Measurements from ENCODE around the gene FAM13A. TPM values are rescaled to one million over a fixed set of nuclear protein-coding genes. Genes with fewer than 3 reads are reported as not detected.
A peak's percentile ranks its signal among the peaks of the same experiment; 100 is the strongest.

FAM13A gene
- total RNA-seq, 1 donor from 2014 or later = 54.7 TPM

DNA sequence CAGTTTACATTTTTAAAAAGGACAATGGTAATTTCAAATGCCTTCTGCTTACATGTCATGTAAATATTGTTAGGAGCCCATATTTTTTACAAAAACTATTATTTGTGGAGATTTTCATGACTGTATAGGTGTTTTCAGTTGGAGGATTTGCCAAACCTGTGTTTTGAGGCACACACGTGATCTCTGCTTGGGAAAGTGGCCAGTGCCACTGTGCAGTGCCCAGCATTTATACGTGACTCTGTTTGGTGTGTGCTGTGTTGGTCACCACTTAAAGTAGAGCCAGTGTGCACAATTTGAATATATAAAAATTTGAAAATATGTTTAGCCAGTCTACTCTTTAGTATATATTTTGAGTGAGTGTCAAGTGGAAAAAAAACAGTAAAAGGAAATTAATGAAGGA lies 332.6 kb downstream of the FAM13A start:
- DNase-seq (ENCODE audit: low spot score) = no peak

DNA sequence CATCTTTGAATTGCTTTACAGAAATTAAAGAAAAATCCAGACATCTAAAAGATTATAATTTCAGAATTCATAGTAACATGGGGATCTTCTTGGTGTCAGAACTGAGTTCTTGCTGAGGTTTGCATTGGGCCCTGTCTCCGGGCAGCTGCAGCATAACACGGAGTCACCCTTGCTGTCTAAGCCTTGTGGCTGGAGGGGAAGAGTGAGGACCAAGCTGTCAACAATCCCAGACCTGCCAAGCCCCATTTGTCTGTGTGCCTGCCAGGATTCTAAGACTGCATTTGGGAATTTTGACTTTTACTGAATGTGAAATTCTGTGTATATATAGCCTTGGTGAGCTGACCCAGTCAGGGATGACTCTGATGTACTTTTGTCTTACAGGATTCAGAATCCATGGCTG lies 334.2 kb downstream of the FAM13A start:
- no peak for DNase-seq (ENCODE audit: low spot score)

DNA sequence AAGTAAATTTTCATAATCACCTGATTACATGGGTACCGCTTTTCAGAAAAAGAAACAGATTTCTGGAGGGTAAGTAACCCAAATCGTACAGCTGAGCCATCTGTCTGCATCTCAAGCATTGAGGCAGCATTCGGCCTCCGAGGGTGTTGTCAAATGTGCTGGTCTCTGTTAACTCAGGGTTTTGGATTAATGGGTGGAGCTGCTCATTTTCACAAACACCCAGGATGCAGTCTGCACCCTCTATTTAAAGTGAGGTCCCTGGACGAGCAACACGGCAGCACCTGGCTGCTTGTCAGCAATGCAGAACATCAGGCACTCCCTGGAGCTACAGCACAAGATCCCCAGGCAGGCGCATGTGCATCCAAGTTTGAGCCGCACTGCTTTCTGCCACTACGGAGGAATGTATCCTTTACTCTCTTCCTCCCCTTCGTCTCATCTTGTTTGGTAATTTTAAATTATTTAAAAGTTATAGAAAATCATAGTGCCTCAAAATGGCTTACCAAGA lies 334.7 kb downstream of the FAM13A start:
- no peak for DNase-seq (ENCODE audit: low spot score)

DNA sequence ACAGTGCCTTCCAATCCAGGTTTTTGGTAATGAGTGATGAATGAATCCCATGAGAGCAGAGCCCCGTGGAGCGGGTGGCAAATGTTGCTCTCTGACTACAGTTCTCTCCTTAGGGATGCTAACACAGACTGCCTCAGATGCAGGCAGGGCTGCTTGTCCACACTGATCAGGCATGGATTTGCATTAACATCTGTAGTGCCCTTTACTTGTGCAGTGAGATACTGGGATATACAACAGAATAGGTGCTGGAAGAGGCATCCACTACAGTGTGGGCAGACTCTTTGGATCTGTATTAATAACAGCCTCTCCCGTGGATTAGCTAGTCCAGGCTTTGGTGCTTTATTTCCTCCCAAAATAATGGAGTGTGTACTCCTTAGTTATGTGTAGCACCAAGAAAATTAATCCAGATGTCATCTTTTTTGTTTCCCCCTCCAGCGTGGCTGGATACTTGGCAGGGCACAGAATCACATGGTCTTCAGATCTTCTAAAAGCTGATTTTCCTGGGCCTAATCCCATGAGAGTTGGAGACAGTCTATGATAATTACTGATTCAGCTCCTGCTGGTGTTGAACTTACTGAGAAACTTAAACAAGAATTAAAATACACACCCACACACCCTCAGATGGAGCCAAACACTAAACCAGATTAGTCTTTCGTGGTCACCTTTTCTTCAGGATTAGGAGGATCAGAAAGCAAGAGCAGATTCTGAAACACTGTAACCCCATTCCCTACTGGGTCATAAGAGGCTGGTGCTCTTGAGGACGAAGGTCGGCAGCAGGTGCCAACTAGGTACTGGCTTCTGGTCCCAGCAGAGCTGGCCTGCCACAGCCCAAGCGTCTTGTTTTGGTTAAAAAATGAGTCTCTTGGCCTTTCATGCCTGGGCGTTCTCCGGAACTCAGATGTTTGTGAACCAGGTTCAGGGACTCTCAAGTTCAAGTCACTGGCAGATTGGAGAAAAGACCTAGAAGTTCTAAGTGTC lies 336.2 kb downstream of the FAM13A start:
- no peak for DNase-seq (ENCODE audit: low spot score)

DNA sequence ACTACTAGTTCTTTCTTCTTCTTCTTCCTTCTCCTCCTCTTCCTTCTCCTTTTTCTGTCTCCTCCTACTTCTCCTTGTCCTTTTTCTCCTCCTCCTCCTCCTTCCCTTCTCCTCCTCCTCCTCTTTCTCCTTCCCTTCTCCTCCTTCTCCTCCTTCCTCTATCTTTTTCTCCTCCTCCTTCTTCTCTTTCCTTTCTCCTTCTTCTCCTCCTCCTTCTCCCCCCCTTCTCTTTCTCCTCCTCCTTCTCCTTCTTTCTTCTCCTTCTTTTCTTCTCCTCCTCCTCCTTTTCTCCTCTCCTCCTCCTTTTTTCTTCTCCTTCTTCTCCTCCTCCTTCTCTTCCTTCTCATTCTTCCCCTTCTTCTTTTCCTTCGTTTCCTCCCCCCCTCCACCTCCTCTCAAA lies 337.6 kb downstream of the FAM13A start:
- DNase-seq (ENCODE audit: low spot score) = no peak

DNA sequence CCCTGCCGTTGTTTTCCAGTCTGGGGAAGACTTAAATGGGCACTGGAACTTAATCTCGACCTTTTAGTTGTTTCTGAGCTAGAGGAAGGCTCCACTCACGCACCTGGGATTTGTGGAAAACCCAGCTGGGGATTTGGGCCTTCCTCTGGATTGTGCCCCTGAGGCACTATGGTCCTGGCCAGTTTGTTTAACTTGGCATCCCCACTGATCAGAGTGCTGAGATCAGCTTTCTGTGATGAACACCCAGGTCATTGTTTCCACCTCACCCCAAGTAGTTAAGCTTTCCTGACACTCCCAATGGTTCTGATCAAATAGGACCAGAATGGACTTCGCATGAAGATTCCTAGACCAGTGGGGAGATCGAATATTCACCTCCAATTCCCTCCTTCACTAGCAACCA lies 338.9 kb downstream of the FAM13A start:
- DNase-seq (ENCODE audit: low spot score) = no peak

DNA sequence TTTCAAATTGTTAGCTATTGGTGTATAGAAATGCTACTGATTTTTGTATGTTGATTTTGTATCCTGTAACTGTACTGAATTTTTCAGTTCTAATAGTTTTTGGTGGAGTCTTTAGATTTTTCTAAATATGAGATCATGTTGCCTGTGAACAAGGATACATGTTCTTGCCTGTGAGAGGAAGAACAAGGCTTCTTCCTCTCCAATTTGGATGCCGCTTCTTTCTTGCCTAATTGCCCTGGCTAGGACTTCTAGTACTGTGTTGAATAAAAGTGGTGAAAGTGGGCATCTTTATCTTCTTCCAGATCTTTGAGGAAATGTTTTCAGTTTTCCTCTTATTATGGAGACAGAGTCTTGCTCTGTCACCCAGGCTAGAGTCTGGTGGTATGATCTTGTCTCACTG lies 343.2 kb downstream of the FAM13A start:
- no peak for DNase-seq (ENCODE audit: low spot score)

DNA sequence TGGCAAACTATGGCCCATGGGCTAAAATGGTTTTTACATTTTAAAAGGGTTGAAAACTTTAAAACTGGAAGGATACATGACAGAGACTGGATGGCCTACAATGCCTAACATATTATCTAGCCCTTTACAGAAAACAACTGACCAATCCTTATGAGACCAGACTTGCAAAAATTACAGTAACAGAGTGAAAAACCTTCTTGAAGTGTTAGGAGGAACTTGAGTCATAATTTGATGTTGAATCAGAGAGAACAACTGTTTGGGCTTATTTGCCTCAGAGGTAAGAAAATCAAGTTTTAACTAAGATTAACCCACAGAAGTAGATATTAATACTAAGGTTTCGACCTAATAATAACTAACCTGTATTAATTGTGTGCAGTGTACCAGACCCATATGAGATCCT lies 347.0 kb downstream of the FAM13A start:
- DNase-seq (ENCODE audit: low spot score) = no peak

DNA sequence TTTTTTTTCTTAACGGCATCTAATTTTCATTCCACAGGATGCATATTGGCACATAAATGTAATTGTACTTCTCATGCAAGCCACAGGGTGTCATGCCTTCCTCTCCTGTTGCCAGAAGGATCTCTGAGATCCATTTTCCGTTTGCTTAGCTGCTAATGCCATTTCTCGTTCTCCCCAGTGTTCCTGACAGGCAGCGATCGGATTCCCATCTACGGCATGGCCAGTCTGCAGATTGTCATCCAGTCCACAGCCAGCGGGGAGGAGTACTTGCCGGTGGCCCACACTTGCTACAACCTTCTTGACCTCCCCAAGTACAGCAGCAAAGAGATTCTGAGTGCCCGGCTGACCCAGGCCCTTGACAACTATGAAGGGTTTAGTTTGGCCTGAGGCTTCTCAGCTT lies 350.4 kb downstream of the FAM13A start:
- DNase-seq (ENCODE audit: low spot score) = peak; percentile 71

DNA sequence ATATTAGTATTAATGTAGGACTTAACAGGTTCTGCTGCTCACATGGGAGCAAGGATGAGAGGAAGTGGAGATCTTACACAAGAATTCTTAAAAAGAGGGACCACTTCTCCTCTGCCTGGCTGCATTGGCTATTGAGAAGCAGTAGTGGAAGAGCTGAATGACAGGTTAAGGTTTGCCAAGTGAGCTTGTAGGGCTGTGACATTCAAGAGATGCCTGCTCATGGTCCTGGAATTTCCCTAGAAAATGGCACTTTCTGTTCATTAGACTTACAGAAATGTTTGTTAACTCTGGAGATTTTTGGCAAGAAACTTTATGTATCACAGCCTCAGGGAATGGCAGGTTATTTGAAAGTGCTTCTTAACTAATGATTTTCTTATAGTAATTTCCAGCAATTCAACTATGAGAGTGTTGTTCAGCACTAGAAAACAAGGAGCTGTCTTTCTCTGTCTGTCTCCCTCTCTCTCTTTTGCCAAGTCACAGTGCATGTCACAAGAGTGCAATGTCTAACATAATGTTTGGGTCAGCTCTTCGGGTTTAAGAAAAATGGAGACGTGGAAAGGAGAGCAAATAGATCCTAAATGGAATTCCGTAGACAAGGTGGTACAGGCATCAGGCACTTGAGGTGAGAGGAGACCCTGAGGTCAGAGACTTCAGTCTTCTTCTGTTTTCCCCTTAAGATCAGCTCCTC lies 351.0 kb downstream of the FAM13A start:
- no peak for DNase-seq (ENCODE audit: low spot score)

DNA sequence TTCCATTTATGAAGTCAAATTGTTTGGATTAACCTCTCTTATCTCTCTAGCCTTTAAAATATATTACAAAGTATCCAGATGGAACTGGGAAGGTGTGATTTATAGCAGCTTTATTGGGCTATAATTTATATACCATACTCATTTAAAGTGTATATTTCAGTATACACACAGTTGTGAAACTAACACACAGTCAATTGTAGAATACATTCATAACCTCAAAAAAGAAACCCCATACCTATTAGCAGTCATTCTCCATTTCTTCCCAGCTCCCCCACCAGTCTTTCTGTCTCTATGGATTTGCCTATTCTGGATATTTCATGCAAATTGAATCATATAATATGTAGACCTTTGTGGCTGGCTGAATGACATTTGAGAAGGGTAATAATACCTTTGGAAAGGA lies 351.8 kb downstream of the FAM13A start:
- no peak for DNase-seq (ENCODE audit: low spot score)

DNA sequence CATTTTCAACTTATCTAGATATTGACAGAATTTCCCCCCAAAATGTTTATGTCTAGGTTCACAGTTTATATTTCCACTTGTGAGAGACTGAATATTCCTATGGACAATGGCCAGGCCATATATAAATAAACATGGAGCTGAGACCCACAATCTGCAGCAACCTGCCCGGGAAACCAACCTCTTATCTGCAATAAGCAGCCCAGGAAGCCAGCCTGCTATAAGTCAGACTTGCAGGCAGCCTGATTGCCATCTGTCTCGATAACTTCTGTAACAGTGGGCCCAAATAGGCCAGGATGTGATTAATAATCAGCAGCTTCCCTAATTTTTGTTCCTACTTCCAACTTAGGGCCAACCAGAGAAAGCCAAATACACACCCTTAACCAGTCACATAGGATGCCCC lies 354.2 kb downstream of the FAM13A start:
- no peak for DNase-seq (ENCODE audit: low spot score)

DNA sequence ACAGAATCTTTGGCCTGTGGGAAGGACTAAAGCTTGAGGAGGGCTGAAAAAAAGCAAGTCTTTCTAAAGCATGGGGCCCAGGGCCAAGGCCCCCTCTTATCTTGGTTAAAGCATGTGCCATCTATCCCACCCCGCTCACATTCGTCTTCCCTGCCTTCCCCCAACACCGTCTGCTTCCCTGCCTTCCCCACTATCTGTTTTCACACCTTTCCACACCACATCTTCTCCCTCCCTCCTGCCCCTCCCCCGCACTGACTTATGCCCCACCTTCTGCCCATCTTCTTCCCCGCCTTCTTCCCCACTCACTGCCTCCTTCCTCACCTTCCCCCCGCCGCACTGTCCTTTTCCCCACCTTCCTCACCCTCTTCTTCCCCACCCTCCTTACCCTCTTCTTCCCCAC lies 358.5 kb downstream of the FAM13A start:
- no peak for DNase-seq (ENCODE audit: low spot score)

DNA sequence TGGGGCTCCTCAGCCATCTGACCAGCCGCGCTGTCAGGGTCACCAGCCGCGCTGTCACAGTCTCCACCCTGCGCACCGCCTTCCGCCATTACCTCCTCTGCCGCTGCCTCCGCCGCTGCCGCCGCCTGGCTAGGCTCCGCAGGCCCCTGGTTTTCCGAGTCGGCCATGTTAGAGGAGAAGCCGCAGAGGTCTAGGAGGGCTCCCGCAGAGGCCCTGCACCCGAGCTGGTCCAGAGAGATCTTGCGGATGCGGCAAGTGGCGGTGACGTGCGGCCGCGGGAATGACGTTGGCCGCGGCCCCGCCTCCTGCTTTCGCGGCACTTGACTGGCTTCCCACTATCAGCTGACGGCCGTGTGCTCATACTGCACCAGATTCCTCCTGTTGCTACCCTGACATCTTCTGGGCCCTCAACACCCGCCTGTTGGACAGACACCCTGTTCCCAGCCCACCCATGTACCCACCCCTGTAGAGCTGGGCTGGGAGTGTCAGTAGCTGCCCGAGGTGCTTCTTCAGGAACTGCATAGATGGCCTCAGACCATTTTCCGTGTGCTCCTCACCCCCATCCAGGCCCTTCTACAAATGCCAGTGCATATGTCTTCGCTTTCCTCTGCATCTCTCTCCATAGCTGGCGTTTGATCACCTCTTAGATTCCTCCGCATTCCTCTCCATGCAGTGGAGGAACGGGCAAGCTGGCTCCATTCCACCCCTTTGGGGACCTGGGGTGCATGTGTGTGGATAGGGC lies 359.2 kb downstream of the FAM13A start, which contains the start of gene NAP1L5:
Gene NAP1L5 (minus strand): TSS at position 242 of the 742 bp plus-strand sequence. CDS start 75 bp downstream, at position 167.
- DNase-seq (ENCODE audit: low spot score) = peak; percentile 66

DNA sequence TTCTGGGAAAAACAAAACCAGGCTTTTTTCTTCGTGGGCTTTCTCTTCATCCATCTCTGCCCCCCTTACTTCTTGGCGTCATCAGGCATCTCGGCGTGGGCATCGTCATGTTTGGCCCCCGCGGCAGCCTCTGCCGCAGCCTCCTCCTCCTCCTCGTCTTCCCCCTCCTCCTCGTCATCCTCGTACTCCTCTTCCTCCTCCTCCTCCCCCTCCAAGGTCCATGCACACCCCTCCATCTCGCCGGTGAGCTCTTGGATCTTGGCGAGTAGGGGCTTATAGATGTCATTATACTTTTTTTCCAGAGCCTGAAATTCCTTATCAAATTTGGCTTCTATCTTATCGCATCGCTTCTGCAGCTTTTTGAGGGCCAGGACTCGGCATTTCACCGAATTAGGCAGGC lies 359.8 kb downstream of the FAM13A start:
- peak; percentile 31 for DNase-seq (ENCODE audit: low spot score)

DNA sequence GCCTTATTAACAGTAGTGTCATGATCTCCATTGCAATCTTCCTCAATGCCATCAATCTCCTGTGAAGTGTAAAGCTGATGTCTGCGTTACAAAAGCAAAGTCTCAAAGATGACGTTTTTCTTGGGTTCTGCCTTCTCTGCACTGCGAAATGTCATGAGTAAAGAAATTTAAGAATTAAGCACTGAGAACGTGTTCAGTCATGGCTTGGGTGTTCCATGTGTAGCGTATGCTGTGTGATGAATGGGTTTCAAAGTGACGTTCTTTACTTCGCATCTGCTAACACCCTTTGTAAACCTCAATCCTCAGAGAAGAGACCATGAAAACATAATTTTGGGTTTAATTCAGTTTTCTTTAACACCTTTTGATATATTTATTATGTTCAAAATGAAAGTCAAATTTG lies 360.4 kb downstream of the FAM13A start:
- peak; percentile 60 for DNase-seq (ENCODE audit: low spot score)

DNA sequence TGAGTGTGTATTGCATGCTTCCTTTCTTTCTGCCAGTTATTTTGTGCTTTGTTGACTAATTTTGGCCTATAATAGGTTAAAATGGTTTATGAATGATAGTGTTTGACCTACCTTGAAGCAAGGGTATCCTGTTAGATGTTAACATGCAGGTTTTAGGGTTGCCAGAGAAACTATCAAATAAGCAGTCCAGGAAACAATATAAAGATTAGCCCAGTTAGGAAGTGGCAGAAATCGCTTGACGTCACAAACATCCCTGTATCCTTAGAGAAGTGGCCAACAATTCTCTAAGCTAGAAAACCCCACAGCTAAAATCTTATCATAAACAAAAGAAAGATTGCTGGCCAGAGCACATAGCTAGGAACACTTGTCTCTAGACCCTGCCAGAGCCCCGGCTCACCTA lies 363.2 kb downstream of the FAM13A start:
- no peak for DNase-seq (ENCODE audit: low spot score)

DNA sequence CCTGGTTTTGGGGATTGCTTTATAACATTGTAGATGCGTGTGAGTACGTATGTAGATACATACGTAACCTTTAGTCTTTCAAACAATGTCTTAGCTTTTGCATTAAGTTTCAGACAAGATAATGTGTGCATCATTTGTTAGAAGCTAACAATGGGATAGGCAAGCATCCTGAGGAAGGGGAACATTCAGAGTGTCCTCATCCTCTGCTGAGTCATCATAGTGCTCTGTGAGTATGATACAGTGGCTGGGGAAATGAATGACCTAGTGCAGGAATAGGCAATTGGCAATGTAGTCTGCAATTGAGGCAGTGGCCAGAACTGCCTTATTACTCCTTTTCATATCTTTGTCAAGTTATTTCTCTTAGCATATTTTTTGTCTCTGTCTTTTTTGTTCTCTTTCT lies 366.6 kb downstream of the FAM13A start:
- DNase-seq (ENCODE audit: low spot score) = no peak

DNA sequence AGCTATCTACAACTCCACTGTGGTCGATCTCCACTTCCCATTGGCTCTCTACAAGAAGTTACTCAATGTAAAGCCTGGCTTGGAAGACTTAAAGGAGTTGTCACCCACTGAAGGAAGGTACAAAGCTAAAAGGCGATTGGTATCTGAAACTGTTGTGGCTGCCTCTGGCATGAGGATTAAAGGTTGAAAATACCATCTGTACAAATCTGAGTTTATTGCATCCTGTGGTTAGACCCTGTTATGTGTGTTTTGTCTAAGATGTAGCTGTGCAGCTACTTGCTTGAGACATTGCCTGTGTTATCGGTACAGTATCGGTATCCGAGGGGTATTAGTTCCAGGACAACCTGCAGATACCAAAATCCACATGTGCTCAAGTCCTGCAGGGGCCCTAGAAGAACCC lies 375.8 kb downstream of the FAM13A start:
- no peak for DNase-seq (ENCODE audit: low spot score)

All from umbilical cord (tissue), 2 donors.